ENCODE results near the gene ITGB1. TPM values are rescaled to one million over a fixed set of nuclear protein-coding genes. Genes with fewer than 3 reads are reported as not detected.

Gene ITGB1
- total RNA-seq, 2 donors from 2014 or later = 254 to 393 TPM

- TF ChIP-seq CTCF (IDR thresholded peaks at IDR 0.05) = no peak
- H3K4me3 ChIP-seq = no peak overlapping the region
- no peak overlapping the region for H3K27ac ChIP-seq
- no peak for DNase-seq
- no peaks in the 10 kb centered on the region for H3K36me3 ChIP-seq
- intact Hi-C loops (cut with DNase I) = no loop called here
- peak overlapping the region in 1 of 2 donors; percentile 34 for H3K9ac ChIP-seq (ENCODE audit: low read depth in 2 of 2, low read length in 2 of 2)
- no peaks in the 10 kb centered on the region for H3K9me3 ChIP-seq
- no peaks in the 10 kb centered on the region for H3K27me3 ChIP-seq
- H3K4me1 ChIP-seq = peaks cover 10% of the 10 kb centered on the region
Observed at GRCh38 chr10:32953277-32953927, 4.6 kb downstream of the ITGB1 start.

DNA sequence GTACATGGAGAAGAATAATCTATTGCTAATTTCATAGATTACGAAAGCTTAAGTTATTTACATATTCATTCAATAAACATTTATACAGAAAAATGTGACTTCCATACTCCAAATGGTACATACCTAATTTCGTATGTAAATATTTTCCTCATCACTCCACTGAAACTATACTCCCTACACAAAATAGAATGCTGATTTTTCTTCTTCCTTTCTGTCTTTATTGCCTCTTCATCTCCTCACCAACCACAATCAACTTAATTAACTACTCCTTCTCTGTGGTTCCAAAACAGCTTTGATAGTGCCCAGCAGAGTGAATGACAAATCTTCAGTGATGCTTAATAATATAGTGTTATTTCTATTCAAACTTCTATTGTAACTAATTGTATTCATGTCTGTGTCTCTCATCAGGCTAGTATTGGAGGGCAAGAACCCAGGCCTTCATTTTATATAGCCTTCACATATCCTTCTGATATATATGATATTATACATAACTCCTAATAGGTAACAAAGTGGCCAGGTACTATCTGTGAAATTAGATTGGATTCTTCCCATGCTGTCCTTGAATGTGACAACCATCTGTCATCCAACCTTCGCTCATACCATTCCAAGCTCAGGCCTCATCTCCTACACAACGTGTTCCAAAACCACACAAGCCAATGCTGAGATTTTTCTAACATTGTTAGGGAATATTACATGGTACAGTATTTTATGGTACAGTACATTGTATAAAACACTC, 5.3 kb downstream of the ITGB1 start:
- no peak overlapping the region for H3K27ac ChIP-seq

DNA sequence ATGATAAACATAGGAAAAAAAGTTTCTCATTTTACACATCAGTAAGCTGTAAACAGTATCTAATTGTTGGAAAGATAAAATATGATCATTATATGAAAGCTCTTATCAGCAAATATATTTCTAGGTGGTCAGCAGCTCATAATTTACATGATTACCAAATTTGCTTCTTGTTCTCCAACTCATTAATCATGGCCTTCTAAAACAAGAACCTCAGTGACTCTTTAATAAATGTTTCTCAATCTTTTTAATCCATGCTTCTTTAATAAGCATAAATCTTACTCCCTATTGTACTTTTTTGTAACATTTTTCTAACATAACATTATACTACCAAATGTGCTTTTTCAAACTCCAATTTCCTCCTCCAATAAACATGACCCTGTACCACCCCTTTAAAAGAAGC, 5.9 kb downstream of the ITGB1 start:
- Histone ChIP-seq H3K4me1 (peaks cover 10% of the 10 kb centered on the region), H3K27ac (no peak overlapping the region), H3K4me3 (no peak overlapping the region), H3K27me3 (no peaks in the 10 kb centered on the region), H3K36me3 (no peaks in the 10 kb centered on the region), H3K9me3 (no peaks in the 10 kb centered on the region), H3K9ac (ENCODE audit: low read depth in 2 of 2, low read length in 2 of 2) (no peak overlapping the region)
- DNase-seq = no peak
- no peak for TF ChIP-seq CTCF (IDR thresholded peaks at IDR 0.05)
- intact Hi-C loops (cut with DNase I) = no loop called here

More for the DNA sequence above, 5.3 kb downstream of the ITGB1 start:
- Histone ChIP-seq H3K4me3 (no peak overlapping the region), H3K27me3 (no peaks in the 10 kb centered on the region), H3K4me1 (peaks cover 10% of the 10 kb centered on the region), H3K9ac (ENCODE audit: low read depth in 2 of 2, low read length in 2 of 2) (no peak overlapping the region), H3K36me3 (no peaks in the 10 kb centered on the region), H3K9me3 (no peaks in the 10 kb centered on the region)
- no peak for DNase-seq
- TF ChIP-seq CTCF (IDR thresholded peaks at IDR 0.05) = no peak
- intact Hi-C loops (cut with DNase I) = no loop called here

DNA sequence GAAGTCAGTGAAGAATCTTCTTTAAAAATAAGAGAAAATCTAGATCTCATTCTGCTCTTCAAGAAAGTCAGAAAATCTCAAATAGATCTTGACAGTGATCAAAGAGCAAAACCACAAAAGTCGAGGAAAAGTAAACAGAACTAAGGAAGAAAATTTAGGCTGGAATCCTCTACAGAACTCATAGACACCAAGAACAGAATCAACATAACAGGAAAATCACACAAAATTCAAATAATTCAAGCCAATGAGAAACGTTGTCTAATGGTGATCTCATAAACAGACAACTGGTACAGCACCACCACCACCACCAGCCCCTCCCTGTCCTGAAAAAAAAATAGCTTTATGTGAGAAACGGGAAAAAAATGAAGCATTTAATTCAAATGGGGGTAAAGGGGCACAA, 6.9 kb downstream of the ITGB1 start:
- Histone ChIP-seq H3K27ac (no peak overlapping the region), H3K4me1 (peaks cover 10% of the 10 kb centered on the region)

DNA sequence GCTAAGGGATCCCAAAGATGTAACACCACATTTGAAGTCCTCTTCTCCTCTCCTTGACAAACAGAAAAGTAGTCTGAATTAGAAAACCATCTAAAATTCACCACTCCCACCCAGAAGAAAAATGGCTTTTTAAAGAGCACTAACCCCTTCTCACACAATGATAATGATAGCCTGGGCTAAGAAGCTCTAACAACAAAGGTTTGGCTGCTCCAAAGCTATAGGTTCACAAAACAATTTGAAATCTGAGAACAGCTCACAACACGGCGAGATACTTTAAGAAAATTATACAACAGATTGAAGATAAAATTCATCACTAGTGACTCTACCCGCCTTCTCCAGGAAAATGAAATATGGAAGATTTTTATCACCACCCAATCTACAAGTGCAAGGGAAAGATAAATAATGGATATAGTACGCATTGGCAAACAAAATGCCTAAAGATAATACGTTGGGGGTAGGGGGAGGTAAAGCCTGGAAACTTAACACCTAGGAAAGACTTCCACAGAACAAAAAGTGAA, 7.4 kb downstream of the ITGB1 start:
- Histone ChIP-seq H3K27me3 (no peaks in the 10 kb centered on the region), H3K9me3 (no peaks in the 10 kb centered on the region), H3K36me3 (no peaks in the 10 kb centered on the region), H3K9ac (ENCODE audit: low read depth in 2 of 2, low read length in 2 of 2) (no peak overlapping the region), H3K4me3 (no peak overlapping the region), H3K27ac (no peak overlapping the region), H3K4me1 (peaks cover 10% of the 10 kb centered on the region)
- intact Hi-C loops (cut with DNase I) = no loop called here
- DNase-seq = no peak
- TF ChIP-seq CTCF (IDR thresholded peaks at IDR 0.05) = no peak

More for the DNA sequence above, 6.9 kb downstream of the ITGB1 start:
- no peak for TF ChIP-seq CTCF (IDR thresholded peaks at IDR 0.05)
- DNase-seq = no peak
- H3K36me3 ChIP-seq = no peaks in the 10 kb centered on the region
- no peaks in the 10 kb centered on the region for H3K27me3 ChIP-seq
- no peak overlapping the region for H3K9ac ChIP-seq (ENCODE audit: low read depth in 2 of 2, low read length in 2 of 2)
- H3K4me3 ChIP-seq = no peak overlapping the region
- H3K9me3 ChIP-seq = no peaks in the 10 kb centered on the region
- intact Hi-C loops (cut with DNase I) = no loop called here
